T-helper 2 cell treated with Interferon-gamma antibody and Interleukin-4, amounts not matched to agents 5 μg/mL and 100 μg/mL, for 36 hours (primary cell): ENCODE data around the gene MEF2D.

Experiments
- DNase-seq: peaks from one replicate; pipeline ENCODE4 v3.0.0; 2021; ENCODE audit warnings: low spot score
- H3K27ac Mint-ChIP-seq: one replicate; pipeline ENCODE4 v1.8.0; 2021; ENCODE audit warnings: mild to moderate bottlenecking, mixed read lengths
- H3K27me3 Mint-ChIP-seq: one replicate; pipeline ENCODE4 v1.8.0; 2021; ENCODE audit warnings: low read depth, mixed read lengths
- H3K36me3 Mint-ChIP-seq: one replicate; pipeline ENCODE4 v1.8.0; 2021; ENCODE audit warnings: low read depth, mixed read lengths
- H3K4me1 Mint-ChIP-seq: one replicate; pipeline ENCODE4 v1.8.0; 2021; ENCODE audit warnings: low read depth, mixed read lengths
- H3K4me3 Mint-ChIP-seq: one replicate; pipeline ENCODE4 v1.8.0; 2022; ENCODE audit warnings: mild to moderate bottlenecking, moderate library complexity, mixed read lengths
- H3K9me3 Mint-ChIP-seq: one replicate; pipeline ENCODE4 v1.8.0; 2021; ENCODE audit warnings: mixed read lengths

MEF2D gene

DNA sequence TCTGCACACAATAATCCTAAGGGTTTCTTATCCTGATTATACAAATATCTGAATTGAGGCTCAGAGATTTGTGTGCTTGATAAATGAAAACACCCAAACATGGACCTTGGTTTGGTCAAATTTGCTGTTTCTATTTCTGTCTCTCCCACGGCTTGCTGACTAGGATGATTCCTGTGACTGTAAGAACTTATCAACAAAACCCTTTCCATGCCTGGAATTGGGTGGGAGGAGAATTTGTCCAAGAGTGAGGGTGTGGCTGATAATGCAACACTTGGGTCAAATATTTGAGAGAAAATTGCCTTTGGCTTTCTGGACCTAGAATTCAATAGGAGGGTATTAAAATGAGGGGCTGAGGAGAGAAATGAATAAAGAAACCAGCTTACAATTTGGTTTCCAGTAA is 83.6 kb downstream of the MEF2D start:
- Mint-ChIP-seq H3K4me1 (peaks cover 6% of the 10 kb centered on the region), H3K9me3 (no peaks in the 10 kb centered on the region)
- DNase-seq, result no peak

GRCh38 chr1:156414461-156415064 is 86.0 kb downstream of the MEF2D start:
- Mint-ChIP-seq H3K27ac (no peak overlapping the region), H3K27me3 (peaks cover 63% of the 10 kb centered on the region), H3K9me3 (no peaks in the 10 kb centered on the region), H3K4me1 (no peaks in the 10 kb centered on the region), H3K36me3 (no peaks in the 10 kb centered on the region), H3K4me3 (no peak overlapping the region)
- DNase-seq, result no peak

More for the DNA sequence above, 83.6 kb downstream of the MEF2D start:
- Mint-ChIP-seq H3K36me3 (peaks cover 3% of the 10 kb centered on the region), H3K27me3 (peaks cover 69% of the 10 kb centered on the region), H3K4me3 (no peak overlapping the region), H3K27ac (no peak overlapping the region)
